Endodermal cell (in vitro differentiated cells): ENCODE measurements around the gene TAS2R7. TPM values are rescaled to one million over a fixed set of nuclear protein-coding genes. Genes with fewer than 3 reads are reported as not detected.

ENCODE experiments used
- DNase-seq: peaks from one replicate; pipeline ENCODE4 v3.0.0-alpha.2; 2017
- H3K27ac ChIP-seq: 2 replicates; pipeline ENCODE4 v1.5.1; 2013; ENCODE audit warnings: mild to moderate bottlenecking, low read depth, low read length, moderate library complexity
- H3K27me3 ChIP-seq: 2 replicates; pipeline ENCODE4 v1.6.1; 2013; ENCODE audit warnings: mild to moderate bottlenecking, low read length, moderate library complexity; ENCODE audit not compliant: insufficient read depth, control insufficient read depth, poor library complexity, severe bottlenecking
- H3K36me3 ChIP-seq: 2 replicates; pipeline ENCODE4 v1.7.0; 2013; ENCODE audit warnings: mild to moderate bottlenecking, low read length, moderate library complexity; ENCODE audit not compliant: control insufficient read depth, insufficient read depth
- H3K4me1 ChIP-seq: one replicate; pipeline ENCODE4 v1.7.0; 2013; ENCODE audit warnings: low read length; ENCODE audit not compliant: control insufficient read depth, insufficient read depth
- H3K4me3 ChIP-seq: 2 replicates; pipeline ENCODE4 v1.5.1; 2013; ENCODE audit warnings: mild to moderate bottlenecking, low read length, moderate library complexity
- H3K9ac ChIP-seq: 2 replicates; pipeline ENCODE4 v1.6.1; 2013; ENCODE audit warnings: mild to moderate bottlenecking, low read length, moderate library complexity; ENCODE audit not compliant: poor library complexity, severe bottlenecking; ENCODE audit errors: extremely low read depth
- H3K9me3 ChIP-seq: 2 replicates; pipeline ENCODE4 v1.6.1; 2013; ENCODE audit warnings: mild to moderate bottlenecking, low read length, moderate library complexity; ENCODE audit not compliant: control insufficient read depth
- H3K27ac Mint-ChIP-seq: 2 replicates; pipeline ENCODE4 v1.8.0; 2020; ENCODE audit warnings: mixed read lengths
- H3K27me3 Mint-ChIP-seq: 2 replicates; pipeline ENCODE4 v1.8.0; 2021; ENCODE audit warnings: mild to moderate bottlenecking, mixed read lengths; ENCODE audit not compliant: insufficient read depth
- H3K36me3 Mint-ChIP-seq: 2 replicates; pipeline ENCODE4 v1.8.0; 2020; ENCODE audit warnings: low read depth, mixed read lengths
- H3K4me1 Mint-ChIP-seq: 2 replicates; pipeline ENCODE4 v1.8.0; 2020; ENCODE audit warnings: mixed read lengths
- H3K4me3 Mint-ChIP-seq: 2 replicates; pipeline ENCODE4 v1.8.0; 2020; ENCODE audit warnings: mild to moderate bottlenecking, moderate library complexity, mixed read lengths
- H3K9me3 Mint-ChIP-seq: 2 replicates; pipeline ENCODE4 v1.8.0; 2020; ENCODE audit warnings: mild to moderate bottlenecking, mixed read lengths
- WGBS, 2 experiments: methylation state at CpG; one replicate each; pipeline versions ENCODE4 v1.1.5 to v1.1.7; 2013; ENCODE audit warnings: missing lambda C conversion rate in 2 of 2, mixed read lengths in 1 of 2; ENCODE audit not compliant: insufficient coverage in 1 of 2, insufficient read length in 1 of 2; 5-methylcytosine and 5-hydroxymethylcytosine counted together
- total RNA-seq, 2 donors: library from RNA; stranded (reverse); fragmentation: NEBNext Ultra II Directional in 1 of 2; extraction: Animal tissue kit (Norgen Biotek cat#: 25700) in 1 of 2; gene quantifications; 2 replicates in 1 of 2; 3 replicates in 1 of 2; pipeline ENCODE4 v1.2.1, GENCODE V29; 2021
- TF ChIP-seq, protein P1 (sequence below): fragments of 200-600 bp; sonication (generic); conservative IDR thresholded peaks from 2 replicates; pipeline ENCODE4 v1.5.0; 2021; ENCODE audit warnings: antibody characterized with exemption, mild to moderate bottlenecking

TAS2R7 gene
- total RNA-seq, 2 donors from 2014 or later, result not detected

DNA sequence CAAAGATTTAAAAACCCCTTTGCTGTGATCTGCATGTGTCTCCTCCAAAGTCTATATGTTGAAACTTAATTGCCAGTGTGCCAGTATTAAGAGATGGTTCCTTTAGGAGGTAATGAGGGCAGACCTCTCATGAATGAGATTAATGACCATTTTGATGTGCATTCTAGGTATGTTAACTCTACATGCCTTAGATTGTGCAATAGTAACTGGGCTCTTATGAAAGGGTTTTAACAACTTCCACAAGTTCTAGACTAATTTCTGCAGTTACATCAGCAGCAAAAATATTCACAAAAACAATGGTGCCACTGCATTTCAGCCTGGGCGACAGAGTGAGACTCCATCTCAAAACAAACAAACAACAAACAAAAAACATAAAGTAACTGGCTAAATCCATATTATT is 27.6 kb upstream of the TAS2R7 start:
- Histone ChIP-seq H3K4me3 (no peak overlapping the region), H3K4me1 (no peaks in the 10 kb centered on the region), H3K36me3 (no peaks in the 10 kb centered on the region), H3K9me3 (no peaks in the 10 kb centered on the region), H3K27ac (no peak overlapping the region), H3K9ac (no peak overlapping the region), H3K27me3 (no peaks in the 10 kb centered on the region)
- Mint-ChIP-seq H3K27me3 (no peaks in the 10 kb centered on the region), H3K27ac (no peak overlapping the region), H3K4me3 (no peak overlapping the region), H3K4me1 (peaks cover 7% of the 10 kb centered on the region), H3K36me3 (no peaks in the 10 kb centered on the region), H3K9me3 (no peaks in the 10 kb centered on the region)
- 72% methylated on average over 1 of the region's 1 CpG; no CpG with 5 or more reads in 1 of the 2 experiments for WGBS, 2 experiments
- no peak for DNase-seq
- TF ChIP-seq, protein P1, sequence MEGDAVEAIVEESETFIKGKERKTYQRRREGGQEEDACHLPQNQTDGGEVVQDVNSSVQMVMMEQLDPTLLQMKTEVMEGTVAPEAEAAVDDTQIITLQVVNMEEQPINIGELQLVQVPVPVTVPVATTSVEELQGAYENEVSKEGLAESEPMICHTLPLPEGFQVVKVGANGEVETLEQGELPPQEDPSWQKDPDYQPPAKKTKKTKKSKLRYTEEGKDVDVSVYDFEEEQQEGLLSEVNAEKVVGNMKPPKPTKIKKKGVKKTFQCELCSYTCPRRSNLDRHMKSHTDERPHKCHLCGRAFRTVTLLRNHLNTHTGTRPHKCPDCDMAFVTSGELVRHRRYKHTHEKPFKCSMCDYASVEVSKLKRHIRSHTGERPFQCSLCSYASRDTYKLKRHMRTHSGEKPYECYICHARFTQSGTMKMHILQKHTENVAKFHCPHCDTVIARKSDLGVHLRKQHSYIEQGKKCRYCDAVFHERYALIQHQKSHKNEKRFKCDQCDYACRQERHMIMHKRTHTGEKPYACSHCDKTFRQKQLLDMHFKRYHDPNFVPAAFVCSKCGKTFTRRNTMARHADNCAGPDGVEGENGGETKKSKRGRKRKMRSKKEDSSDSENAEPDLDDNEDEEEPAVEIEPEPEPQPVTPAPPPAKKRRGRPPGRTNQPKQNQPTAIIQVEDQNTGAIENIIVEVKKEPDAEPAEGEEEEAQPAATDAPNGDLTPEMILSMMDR, result no peak

DNA sequence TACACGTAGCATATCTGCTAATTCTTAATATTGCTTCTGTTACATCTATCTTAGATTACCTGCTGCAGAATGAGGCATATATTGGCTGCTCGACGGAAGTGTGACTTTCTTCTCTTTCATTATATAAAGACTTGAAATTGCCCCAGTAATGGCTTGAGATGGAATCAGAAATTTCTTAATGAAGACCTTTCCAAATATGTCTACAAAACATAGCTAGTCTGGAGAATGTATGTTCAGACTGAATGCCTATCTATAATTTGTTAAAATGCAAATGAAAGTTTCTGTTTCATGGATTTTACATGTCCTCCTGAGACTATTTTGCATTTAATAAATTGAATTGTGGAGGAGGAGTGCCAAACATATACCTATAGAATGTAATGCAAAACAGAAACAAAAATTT is 23.8 kb upstream of the TAS2R7 start, which contains the start of gene TAS2R10:
Gene TAS2R10, minus strand, starts transcription at position 101 of the 400 bp plus-strand sequence. Its CDS starts 89 bp downstream, at position 12.
- H3K36me3 ChIP-seq, result no peaks in the 10 kb centered on the region
- TF ChIP-seq, protein P1, result no peak
- H3K27ac Mint-ChIP-seq, result no peak within 1 kb of the TSS
- no peak for DNase-seq
- no peaks in the 10 kb centered on the region for H3K36me3 Mint-ChIP-seq
- H3K4me1 Mint-ChIP-seq, result peaks cover 10% of the 10 kb centered on the region
- no peak within 1 kb of the TSS for H3K27ac ChIP-seq
- no peaks in the 10 kb centered on the region for H3K27me3 ChIP-seq
- H3K9me3 Mint-ChIP-seq, result no peaks in the 10 kb centered on the region
- no peaks in the 10 kb centered on the region for H3K9me3 ChIP-seq
- WGBS, 2 experiments, result 94 to 98% methylated on average over 3 of the region's 3 CpGs
- no peak within 1 kb of the TSS for H3K4me3 Mint-ChIP-seq
- H3K4me3 ChIP-seq, result no peak within 1 kb of the TSS
- no peaks in the 10 kb centered on the region for H3K4me1 ChIP-seq
- H3K27me3 Mint-ChIP-seq, result no peaks in the 10 kb centered on the region
- no peak within 1 kb of the TSS for H3K9ac ChIP-seq

DNA sequence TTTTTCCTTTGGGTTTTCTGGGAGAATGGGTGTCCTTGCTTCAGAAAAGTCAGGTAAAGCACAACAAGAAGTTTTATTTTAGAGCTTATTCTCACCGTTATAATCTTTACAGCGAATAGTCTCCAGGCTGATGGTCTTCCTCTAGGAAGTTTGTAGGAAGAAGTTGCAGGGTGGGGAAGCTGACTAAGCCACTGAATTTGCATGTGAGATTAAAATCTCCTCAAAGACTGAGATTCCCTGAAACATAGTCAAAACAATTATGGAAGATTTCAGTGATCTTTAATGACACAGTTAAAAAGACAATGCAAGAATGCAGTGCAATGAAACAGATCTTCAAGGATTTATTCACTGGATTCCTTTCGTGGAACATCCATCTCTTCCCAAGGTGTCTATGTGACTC is 22.5 kb upstream of the TAS2R7 start:
- Histone ChIP-seq H3K27ac (no peak overlapping the region), H3K36me3 (no peaks in the 10 kb centered on the region), H3K9me3 (no peaks in the 10 kb centered on the region), H3K9ac (no peak overlapping the region), H3K4me1 (no peaks in the 10 kb centered on the region), H3K4me3 (no peak overlapping the region), H3K27me3 (no peaks in the 10 kb centered on the region)
- Mint-ChIP-seq H3K4me3 (no peak overlapping the region), H3K27ac (no peak overlapping the region), H3K36me3 (no peaks in the 10 kb centered on the region), H3K9me3 (no peaks in the 10 kb centered on the region), H3K27me3 (no peaks in the 10 kb centered on the region), H3K4me1 (peaks cover 10% of the 10 kb centered on the region)
- TF ChIP-seq, protein P1, result no peak
- WGBS, 2 experiments, result 89 to 92% methylated on average over 2 to 3 of the region's 3 CpGs
- no peak for DNase-seq
